GM21515 (cell line): ENCODE measurements around the gene MRAS.
A peak's percentile ranks its signal among the peaks of the same experiment; 100 is the strongest.
"Not testable (repeated sequence)": the region's sequence is repeated elsewhere in the genome, so short reads cannot be mapped to it uniquely, and the experiment has no call there.

Experiments
- ATAC-seq: cut with Tn5 transposase; IDR thresholded peaks from one replicate; pipeline ENCODE4 v1.9.1; 2021; ENCODE audit not compliant: unreplicated experiment

The MRAS gene

GRCh38 chr3:138412821-138413551 is 64.6 kb downstream of the MRAS start:
- ATAC-seq = no peak

- ATAC-seq = not testable (repeated sequence)
These were observed 67.9 kb downstream of the MRAS start for GRCh38 chr3:138416236-138416635.

DNA sequence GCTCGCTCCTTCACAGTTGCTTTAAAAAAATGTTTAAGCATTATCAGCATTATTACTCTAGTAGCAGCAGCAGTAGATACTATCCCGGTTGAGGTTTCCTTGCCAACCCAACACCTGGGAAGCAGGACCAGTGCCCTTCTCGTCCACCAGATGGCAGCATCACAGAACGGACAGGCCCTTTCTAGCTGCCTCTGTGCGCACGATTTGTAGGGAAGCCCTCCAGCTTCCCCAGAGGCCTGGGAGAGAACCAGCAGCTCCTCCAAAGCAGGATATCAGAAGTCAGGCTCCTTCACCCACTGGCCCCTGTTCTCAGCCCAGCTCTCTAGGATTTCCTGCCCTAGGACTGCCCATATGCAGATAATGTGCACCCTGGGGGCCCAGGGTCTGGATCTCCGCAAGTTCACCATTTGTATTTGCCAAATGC is 69.2 kb downstream of the MRAS start:
- ATAC-seq = peak; percentile 67

GRCh38 chr3:138418601-138419206 is 70.3 kb downstream of the MRAS start:
- ATAC-seq = no peak

GRCh38 chr3:138423316-138423715 is 74.9 kb downstream of the MRAS start:
- no peak for ATAC-seq

GRCh38 chr3:138424323-138424722 is 75.9 kb downstream of the MRAS start:
- ATAC-seq = no peak

DNA sequence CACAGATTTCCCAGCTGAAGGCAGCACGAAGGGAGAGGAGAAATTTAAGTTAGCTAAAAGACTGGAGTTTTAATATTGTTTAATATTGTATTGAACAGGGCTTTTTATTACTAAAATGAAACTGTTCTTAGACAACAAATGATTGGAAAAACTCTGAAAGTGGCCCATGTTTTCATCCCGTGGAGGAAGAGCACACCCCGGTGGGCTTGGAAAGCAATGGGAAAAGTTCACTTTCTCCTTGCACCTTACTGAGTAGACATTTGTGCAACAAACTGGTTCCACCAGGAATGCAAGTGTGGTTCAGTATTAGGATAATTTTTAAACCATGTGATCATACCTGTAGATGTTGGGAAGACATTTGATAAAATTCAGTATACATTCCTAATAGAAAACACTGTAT is 77.8 kb downstream of the MRAS start:
- ATAC-seq = no peak

DNA sequence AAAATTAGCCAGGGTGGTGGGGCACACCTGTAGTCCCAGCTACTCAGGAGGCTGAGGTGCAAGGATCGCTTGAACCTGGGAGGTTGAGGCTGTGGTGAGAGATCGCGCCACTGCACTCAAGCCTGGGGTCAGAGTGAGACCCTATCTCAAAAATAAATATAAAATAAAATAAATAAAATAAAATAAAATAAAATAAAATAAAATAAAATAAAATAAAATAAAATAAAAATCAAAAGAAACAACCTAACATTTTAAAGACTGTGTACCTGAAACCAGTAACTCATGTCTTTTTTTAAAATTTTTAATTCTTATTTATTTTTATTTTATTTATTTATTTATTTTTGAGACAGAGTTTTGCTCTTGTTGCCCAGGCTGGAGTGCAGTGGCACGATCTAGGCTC is 78.4 kb downstream of the MRAS start:
- ATAC-seq = not testable (repeated sequence)

DNA sequence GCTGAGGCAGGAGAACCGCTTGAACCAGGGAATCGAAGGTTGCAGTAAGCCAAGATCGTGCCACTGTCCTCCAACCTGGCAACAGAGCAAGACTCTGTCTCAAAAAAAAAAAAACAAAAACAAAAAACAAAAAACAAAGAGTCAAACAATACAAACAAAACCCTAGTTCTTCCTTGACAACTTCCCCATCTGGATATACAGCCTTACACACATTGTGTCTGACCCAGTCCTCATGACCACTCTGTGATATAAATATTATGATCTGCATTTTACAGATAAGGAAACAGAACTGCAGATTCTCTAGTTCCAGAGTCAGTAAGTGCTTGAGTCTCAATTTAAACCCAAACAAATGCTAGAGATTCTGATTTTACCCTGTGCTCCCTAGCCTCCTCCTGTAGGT is 81.3 kb downstream of the MRAS start:
- no peak for ATAC-seq

GRCh38 chr3:138432576-138433240 is 84.3 kb downstream of the MRAS start:
- ATAC-seq = no peak

- ATAC-seq = no peak
These were observed 85.5 kb downstream of the MRAS start for GRCh38 chr3:138433892-138434275.

DNA sequence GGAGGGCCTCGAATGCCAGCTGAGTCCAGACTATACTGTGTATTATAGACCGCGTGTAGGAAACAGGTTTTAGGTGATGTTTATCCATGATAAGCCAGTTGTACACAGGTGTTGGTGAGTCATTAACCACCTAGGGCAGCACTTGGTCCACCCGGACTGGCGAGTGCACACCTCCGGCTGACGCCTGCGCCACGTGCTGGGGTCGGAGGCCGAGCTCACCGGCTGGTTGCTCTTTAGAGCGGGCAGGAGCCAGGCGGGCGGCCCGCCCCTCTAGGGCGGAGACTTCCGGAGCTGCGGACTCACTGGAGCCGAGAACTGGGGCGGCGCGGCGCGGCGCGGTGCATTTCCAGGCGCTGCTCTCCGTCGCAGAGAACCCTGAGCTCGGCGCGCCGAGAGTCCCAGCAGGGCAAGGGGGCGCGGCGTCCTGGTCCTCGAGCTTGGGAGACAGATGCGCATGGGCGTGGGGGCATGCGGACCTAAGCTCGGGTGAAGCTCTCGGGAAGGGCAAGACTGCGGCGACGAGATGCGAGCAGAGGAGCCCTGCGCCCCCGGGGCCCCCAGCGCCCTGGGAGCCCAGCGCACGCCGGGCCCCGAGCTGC is 86.0 kb downstream of the MRAS start, which contains the start of gene ESYT3:
Gene ESYT3, plus strand, starts transcription at position 341 of the 599 bp plus-strand sequence. Its CDS starts 183 bp downstream, at position 524.
- ATAC-seq = no peak

- no peak for ATAC-seq
These were observed 86.7 kb downstream of the MRAS start for GRCh38 chr3:138434875-138435772.

DNA sequence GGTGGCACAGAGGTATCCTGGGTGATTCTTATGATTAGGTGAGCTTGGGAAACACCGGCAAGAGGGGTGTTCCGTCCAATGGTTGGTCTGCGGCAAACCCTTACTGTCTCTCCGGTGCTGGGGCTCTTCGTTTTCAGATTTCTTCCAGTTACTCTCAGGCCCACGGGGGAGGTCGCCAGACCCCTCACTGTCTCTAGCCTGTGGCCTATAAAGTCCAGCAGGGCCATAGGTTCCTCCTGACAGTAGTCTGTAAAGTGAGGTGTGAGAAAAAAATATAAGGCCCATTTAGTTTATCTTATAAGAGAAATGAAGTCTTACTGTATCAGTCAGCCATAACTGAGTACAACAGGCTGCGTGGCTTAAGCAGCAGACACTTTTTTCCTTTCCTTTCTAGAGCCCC is 87.5 kb downstream of the MRAS start:
- no peak for ATAC-seq

- no peak for ATAC-seq
These were observed 88.9 kb downstream of the MRAS start for GRCh38 chr3:138437281-138437680.

DNA sequence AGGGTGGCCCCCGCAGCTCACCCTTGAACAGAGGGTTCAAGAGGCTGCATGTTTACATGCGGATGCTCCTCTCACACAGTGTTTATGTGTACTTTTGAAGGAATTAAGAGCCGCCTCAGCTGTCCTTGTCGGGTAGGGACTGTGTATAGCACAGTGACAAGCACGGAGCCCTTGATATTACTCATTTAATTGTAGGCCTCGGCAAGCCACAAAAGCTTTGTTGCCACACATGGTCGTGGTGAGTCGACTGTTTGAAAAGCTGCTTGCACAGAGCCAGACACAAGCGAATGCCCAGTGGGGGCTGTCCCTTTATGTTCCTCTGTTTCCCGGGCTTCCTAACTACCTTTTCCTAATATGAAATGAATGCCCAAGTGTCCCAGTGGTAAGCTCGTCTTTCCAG is 90.5 kb downstream of the MRAS start:
- no peak for ATAC-seq

GRCh38 chr3:138439646-138440045 is 91.3 kb downstream of the MRAS start:
- no peak for ATAC-seq

DNA sequence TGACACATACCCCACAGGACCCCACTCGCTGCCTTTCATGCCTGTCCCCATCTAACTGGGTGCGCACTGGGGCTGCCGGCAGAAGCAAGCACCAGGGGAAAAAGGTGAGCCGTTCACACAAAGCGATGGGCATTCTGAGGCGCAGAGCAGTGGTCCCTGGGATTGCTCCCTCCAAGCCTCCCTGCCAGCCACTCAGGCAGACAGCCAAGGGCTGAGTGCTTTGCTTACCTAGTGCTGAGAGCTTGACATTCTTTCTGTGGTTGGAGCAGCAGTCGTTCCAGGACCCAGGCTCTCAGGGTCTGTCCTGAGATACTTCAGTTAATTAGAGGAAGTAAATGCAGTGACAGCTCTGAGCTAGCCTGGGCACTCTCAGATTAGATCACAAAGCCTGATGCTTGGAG is 91.7 kb downstream of the MRAS start:
- ATAC-seq = no peak

DNA sequence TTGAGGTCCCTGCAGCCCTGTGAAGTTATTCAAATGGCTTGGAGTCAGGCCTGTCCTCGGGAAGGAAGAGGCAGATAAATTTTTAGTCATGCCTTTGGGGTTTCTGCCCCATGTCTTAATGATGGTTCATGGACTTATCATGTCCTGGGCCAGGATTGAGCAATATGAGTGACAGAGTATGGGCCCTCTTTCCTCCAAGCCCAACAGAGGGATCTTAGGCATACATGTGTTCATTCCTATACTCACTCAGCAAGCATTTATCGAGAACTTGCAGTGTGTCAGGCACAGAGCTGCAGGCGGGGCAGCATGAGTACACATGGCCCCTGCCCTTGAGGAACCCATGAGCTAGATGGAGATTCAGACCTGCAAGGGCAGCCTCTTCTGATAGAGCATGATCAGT is 92.2 kb downstream of the MRAS start:
- ATAC-seq = no peak

GRCh38 chr3:138441256-138441655 is 92.9 kb downstream of the MRAS start:
- ATAC-seq = no peak

DNA sequence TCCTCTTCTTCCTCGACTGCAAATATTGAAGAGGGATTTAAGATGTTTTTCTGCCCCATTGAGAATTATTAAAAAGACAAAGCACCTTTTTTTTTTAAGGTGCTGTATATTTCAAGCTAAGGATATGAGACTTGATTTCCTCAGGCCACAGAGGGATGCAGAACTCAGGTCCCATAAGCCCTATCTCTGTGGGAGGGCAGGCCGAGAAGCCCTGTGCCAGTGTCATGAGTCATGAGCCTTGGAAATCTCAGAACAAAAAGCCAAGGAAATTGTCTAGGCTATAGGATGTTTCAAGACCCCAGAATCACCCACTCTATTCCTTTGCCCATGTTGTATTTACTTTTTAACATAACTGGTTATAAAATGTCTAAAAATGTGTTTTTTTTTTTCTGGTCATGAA is 93.4 kb downstream of the MRAS start:
- ATAC-seq = no peak
